ENCODE data around the gene GUSB.
"Not testable (repeated sequence)": the region's sequence is repeated elsewhere in the genome, so short reads cannot be mapped to it uniquely, and the experiment has no call there.

GUSB gene

GRCh38 chr7:65964671-65965070 is 17.3 kb downstream of the GUSB start:
- H4K8ac ChIP-seq (ENCODE audit: low read length); H3K4me3 ChIP-seq (ENCODE audit: insufficient read depth in 1 of 2, low read depth in 1 of 2, low read length in 2 of 2); H3K4me2 ChIP-seq (ENCODE audit: low read length, poor library complexity, severe bottlenecking); H3K27ac ChIP-seq (ENCODE audit: low read length, poor library complexity, severe bottlenecking); H3K4ac ChIP-seq (ENCODE audit: low read depth in 1 of 2, low read length in 2 of 2); DNase-seq; H2AK5ac ChIP-seq (ENCODE audit: low read length, severe bottlenecking); H3K79me1 ChIP-seq (replicated peaks; ENCODE audit: low read length, poor library complexity, severe bottlenecking); H3K9ac ChIP-seq (ENCODE audit: low read length); H2AFZ ChIP-seq (ENCODE audit: low read depth, low read length); H3K18ac ChIP-seq (ENCODE audit: low read depth in 1 of 2, low read length in 2 of 2); H4K91ac ChIP-seq (ENCODE audit: low read length); H2BK12ac ChIP-seq (ENCODE audit: low read length in 2 of 2); H3K14ac ChIP-seq (ENCODE audit: low read length in 2 of 2); H3K27me3 ChIP-seq (ENCODE audit: control insufficient read depth in 1 of 2, insufficient read depth in 1 of 2, low read length in 2 of 2); H3K9me3 ChIP-seq (ENCODE audit: control insufficient read depth, low read length); H2BK120ac ChIP-seq (ENCODE audit: low read depth, low read length); H2BK15ac ChIP-seq (ENCODE audit: low read depth, poor library complexity, severe bottlenecking); H2BK5ac ChIP-seq (ENCODE audit: low read depth, low read length, poor library complexity, severe bottlenecking); H3K4me1 ChIP-seq (ENCODE audit: control insufficient read depth, insufficient read depth, low read depth, low read length); H3K23ac ChIP-seq (ENCODE audit: low read length in 2 of 2): not testable (repeated sequence)
- H3K36me3 ChIP-seq (ENCODE audit: control insufficient read depth in 1 of 2, insufficient read depth in 2 of 2, low read depth in 1 of 2, low read length in 2 of 2), result peaks cover 63 to 90% of the 10 kb centered on the region in 2 experiments
- WGBS, result 100% methylated on average over 3 of the region's 3 CpGs

GRCh38 chr7:65962033-65962432 is 20.0 kb downstream of the GUSB start:
- 98% methylated on average over 6 of the region's 6 CpGs for WGBS
- H2BK12ac ChIP-seq (ENCODE audit: low read length in 2 of 2), result no peak overlapping the region
- no peak for DNase-seq

GRCh38 chr7:65960351-65961074 is 21.5 kb downstream of the GUSB start:
- Histone ChIP-seq H2BK120ac (ENCODE audit: low read depth, low read length) (no peak overlapping the region), H3K36me3 (ENCODE audit: control insufficient read depth in 1 of 2, insufficient read depth in 2 of 2, low read depth in 1 of 2, low read length in 2 of 2) (peaks cover 34 to 82% of the 10 kb centered on the region in 2 experiments), H3K14ac (ENCODE audit: low read length in 2 of 2) (no peak overlapping the region), H2BK5ac (ENCODE audit: low read depth, low read length, poor library complexity, severe bottlenecking) (no peak overlapping the region), H3K9ac (ENCODE audit: low read length) (no peak overlapping the region), H4K8ac (ENCODE audit: low read length) (no peak overlapping the region), H3K4me3 (ENCODE audit: insufficient read depth in 1 of 2, low read depth in 1 of 2, low read length in 2 of 2) (no peak overlapping the region), H3K18ac (ENCODE audit: low read depth in 1 of 2, low read length in 2 of 2) (no peak overlapping the region), H3K4ac (ENCODE audit: low read depth in 1 of 2, low read length in 2 of 2) (no peak overlapping the region), H3K4me2 (ENCODE audit: low read length, poor library complexity, severe bottlenecking) (no peak overlapping the region), H3K9me3 (ENCODE audit: control insufficient read depth, low read length) (no peaks in the 10 kb centered on the region), H2BK12ac (ENCODE audit: low read length in 2 of 2) (no peak overlapping the region), H3K27me3 (ENCODE audit: control insufficient read depth in 1 of 2, insufficient read depth in 1 of 2, low read length in 2 of 2) (no peaks in the 10 kb centered on the region), H3K79me1 (replicated peaks; ENCODE audit: low read length, poor library complexity, severe bottlenecking) (peaks cover 5% of the 10 kb centered on the region), H3K23ac (ENCODE audit: low read length in 2 of 2) (no peak overlapping the region), H2BK15ac (ENCODE audit: low read depth, poor library complexity, severe bottlenecking) (no peak overlapping the region), H4K91ac (ENCODE audit: low read length) (no peak overlapping the region), H2AFZ (ENCODE audit: low read depth, low read length) (no peak overlapping the region), H3K27ac (ENCODE audit: low read length, poor library complexity, severe bottlenecking) (no peak overlapping the region), H2AK5ac (ENCODE audit: low read length, severe bottlenecking) (no peak overlapping the region), H3K4me1 (ENCODE audit: control insufficient read depth, insufficient read depth, low read depth, low read length) (no peaks in the 10 kb centered on the region)
- WGBS, result 95% methylated on average over 19 of the region's 19 CpGs
- DNase-seq, result no peak

More at GRCh38 chr7:65962033-65962432, 20.0 kb downstream of the GUSB start:
- H3K14ac ChIP-seq (ENCODE audit: low read length in 2 of 2), result no peak overlapping the region
- H3K4me3 ChIP-seq (ENCODE audit: insufficient read depth in 1 of 2, low read depth in 1 of 2, low read length in 2 of 2), result no peak overlapping the region
- H3K9ac ChIP-seq (ENCODE audit: low read length), result no peak overlapping the region
- no peak overlapping the region for H3K4ac ChIP-seq (ENCODE audit: low read depth in 1 of 2, low read length in 2 of 2)
- no peak overlapping the region for H2BK15ac ChIP-seq (ENCODE audit: low read depth, poor library complexity, severe bottlenecking)
- H3K36me3 ChIP-seq (ENCODE audit: control insufficient read depth in 1 of 2, insufficient read depth in 2 of 2, low read depth in 1 of 2, low read length in 2 of 2), result peaks cover 50 to 81% of the 10 kb centered on the region in 2 experiments
- no peak overlapping the region for H3K23ac ChIP-seq (ENCODE audit: low read length in 2 of 2)
- no peak overlapping the region for H3K4me2 ChIP-seq (ENCODE audit: low read length, poor library complexity, severe bottlenecking)
- no peak overlapping the region for H2BK120ac ChIP-seq (ENCODE audit: low read depth, low read length)
- no peaks in the 10 kb centered on the region for H3K27me3 ChIP-seq (ENCODE audit: control insufficient read depth in 1 of 2, insufficient read depth in 1 of 2, low read length in 2 of 2)
- H3K4me1 ChIP-seq (ENCODE audit: control insufficient read depth, insufficient read depth, low read depth, low read length), result no peaks in the 10 kb centered on the region
- no peak overlapping the region for H4K91ac ChIP-seq (ENCODE audit: low read length)
- H3K79me1 ChIP-seq (replicated peaks; ENCODE audit: low read length, poor library complexity, severe bottlenecking), result peaks cover 3% of the 10 kb centered on the region
- no peaks in the 10 kb centered on the region for H3K9me3 ChIP-seq (ENCODE audit: control insufficient read depth, low read length)
- peak overlapping the region in 1 of 2 experiments; percentile 21 for H3K18ac ChIP-seq (ENCODE audit: low read depth in 1 of 2, low read length in 2 of 2)
- H2AK5ac ChIP-seq (ENCODE audit: low read length, severe bottlenecking), result no peak overlapping the region
- no peak overlapping the region for H3K27ac ChIP-seq (ENCODE audit: low read length, poor library complexity, severe bottlenecking)
- H2AFZ ChIP-seq (ENCODE audit: low read depth, low read length), result no peak overlapping the region
- H4K8ac ChIP-seq (ENCODE audit: low read length), result no peak overlapping the region
- H2BK5ac ChIP-seq (ENCODE audit: low read depth, low read length, poor library complexity, severe bottlenecking), result no peak overlapping the region

GRCh38 chr7:65955718-65956117 is 26.3 kb downstream of the GUSB start:
- no peaks in the 10 kb centered on the region for H3K9me3 ChIP-seq (ENCODE audit: control insufficient read depth, low read length)
- H2BK15ac ChIP-seq (ENCODE audit: low read depth, poor library complexity, severe bottlenecking), result no peak overlapping the region
- H4K8ac ChIP-seq (ENCODE audit: low read length), result no peak overlapping the region
- H3K9ac ChIP-seq (ENCODE audit: low read length), result no peak overlapping the region
- no peak overlapping the region for H3K4ac ChIP-seq (ENCODE audit: low read depth in 1 of 2, low read length in 2 of 2)
- H3K23ac ChIP-seq (ENCODE audit: low read length in 2 of 2), result no peak overlapping the region
- H3K79me1 ChIP-seq (replicated peaks; ENCODE audit: low read length, poor library complexity, severe bottlenecking), result peaks cover 12% of the 10 kb centered on the region
- no peak overlapping the region for H4K91ac ChIP-seq (ENCODE audit: low read length)
- no peak overlapping the region for H3K4me2 ChIP-seq (ENCODE audit: low read length, poor library complexity, severe bottlenecking)
- H2BK120ac ChIP-seq (ENCODE audit: low read depth, low read length), result no peak overlapping the region
- peaks cover 21 to 57% of the 10 kb centered on the region in 2 experiments for H3K36me3 ChIP-seq (ENCODE audit: control insufficient read depth in 1 of 2, insufficient read depth in 2 of 2, low read depth in 1 of 2, low read length in 2 of 2)
- no peaks in the 10 kb centered on the region for H3K27me3 ChIP-seq (ENCODE audit: control insufficient read depth in 1 of 2, insufficient read depth in 1 of 2, low read length in 2 of 2)
- no peaks in the 10 kb centered on the region for H3K4me1 ChIP-seq (ENCODE audit: control insufficient read depth, insufficient read depth, low read depth, low read length)
- no peak overlapping the region for H2BK12ac ChIP-seq (ENCODE audit: low read length in 2 of 2)
- no peak overlapping the region for H2AK5ac ChIP-seq (ENCODE audit: low read length, severe bottlenecking)
- no peak overlapping the region for H2BK5ac ChIP-seq (ENCODE audit: low read depth, low read length, poor library complexity, severe bottlenecking)
- no peak overlapping the region for H3K18ac ChIP-seq (ENCODE audit: low read depth in 1 of 2, low read length in 2 of 2)
- no peak for DNase-seq
- no peak overlapping the region for H3K4me3 ChIP-seq (ENCODE audit: insufficient read depth in 1 of 2, low read depth in 1 of 2, low read length in 2 of 2)
- H3K14ac ChIP-seq (ENCODE audit: low read length in 2 of 2), result no peak overlapping the region
- no peak overlapping the region for H2AFZ ChIP-seq (ENCODE audit: low read depth, low read length)
- WGBS, result 93% methylated on average over 3 of the region's 4 CpGs
- H3K27ac ChIP-seq (ENCODE audit: low read length, poor library complexity, severe bottlenecking), result no peak overlapping the region

All from mesenchymal stem cell (in vitro differentiated cells and primary cell).